ENCODE measurements around the gene NOTCH2. TPM values are rescaled to one million over a fixed set of nuclear protein-coding genes. Genes with fewer than 3 reads are reported as not detected.
A peak's percentile ranks its signal among the peaks of the same experiment; 100 is the strongest.

Gene NOTCH2
- total RNA-seq, 2 donors from 2014 or later = 50.7 to 66.6 TPM

GRCh38 chr1:119896303-119896702 lies 173.2 kb downstream of the NOTCH2 start, which contains the start of gene ADAM30:
ADAM30 (minus strand) TSS chr1:119896515; CDS start chr1:119896336, 179 bp downstream.
- ATAC-seq (no peak), DNase-seq (no peak)
- intact Hi-C loops (cut with DNase I, micrococcal nuclease) = no loop called here

- intact Hi-C loops (cut with DNase I, micrococcal nuclease) = no loop called here
- DNase-seq (no peak), ATAC-seq (no peak)
Measured at GRCh38 chr1:119895102-119895501, 174.4 kb downstream of the NOTCH2 start.

GRCh38 chr1:119893827-119894700 lies 175.4 kb downstream of the NOTCH2 start:
- no peak for DNase-seq
- ATAC-seq = no peak
- intact Hi-C loops (cut with DNase I, micrococcal nuclease) = no loop called here

DNA sequence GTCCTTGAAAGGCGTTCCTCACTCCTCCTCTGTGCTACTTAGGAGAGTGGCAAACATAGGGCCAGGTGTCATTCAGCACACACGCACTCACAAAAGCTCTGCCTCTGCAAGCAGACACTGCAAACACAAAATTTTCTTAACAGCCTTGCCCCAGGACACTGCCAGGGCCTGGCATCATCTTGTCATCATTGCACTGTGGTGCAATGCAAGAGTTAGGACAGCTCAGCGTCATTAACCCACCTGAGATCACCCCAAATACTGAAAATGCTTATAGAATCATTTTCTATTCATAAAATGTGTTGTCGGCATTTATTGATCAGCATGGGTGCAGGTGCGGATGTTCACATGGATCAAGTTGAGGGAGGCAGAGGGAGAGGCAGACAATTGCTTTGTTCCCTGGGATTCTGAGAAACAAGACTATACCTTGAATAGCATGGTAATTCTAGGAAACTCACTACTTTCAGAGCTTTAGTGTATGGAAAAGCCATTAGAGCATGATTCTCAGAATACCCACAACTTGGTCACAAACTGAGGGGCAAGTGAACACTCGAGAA lies 176.1 kb downstream of the NOTCH2 start:
- ATAC-seq = no peak
- intact Hi-C loops (cut with DNase I, micrococcal nuclease) = no loop called here
- no peak for DNase-seq

DNA sequence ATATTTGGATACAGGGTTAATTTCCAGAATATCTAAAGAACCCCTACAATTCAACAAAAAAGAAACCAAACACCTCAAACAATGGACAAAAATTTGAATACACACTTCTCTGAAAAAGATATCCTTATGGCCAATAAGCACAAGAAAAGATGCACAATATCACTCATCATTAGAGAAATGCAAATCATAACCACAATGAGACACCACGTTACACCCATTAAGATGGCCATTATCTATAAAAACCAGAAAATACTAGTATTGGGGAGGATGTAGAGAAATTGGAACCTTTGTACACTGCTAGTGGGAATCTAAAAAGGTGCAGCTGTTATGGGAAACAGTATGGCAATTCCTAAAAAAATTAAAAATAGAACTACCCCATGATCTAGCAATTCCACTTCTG lies 178.1 kb downstream of the NOTCH2 start:
- no peak for DNase-seq
- intact Hi-C loops (cut with DNase I, micrococcal nuclease) = no loop called here
- ATAC-seq = no peak

DNA sequence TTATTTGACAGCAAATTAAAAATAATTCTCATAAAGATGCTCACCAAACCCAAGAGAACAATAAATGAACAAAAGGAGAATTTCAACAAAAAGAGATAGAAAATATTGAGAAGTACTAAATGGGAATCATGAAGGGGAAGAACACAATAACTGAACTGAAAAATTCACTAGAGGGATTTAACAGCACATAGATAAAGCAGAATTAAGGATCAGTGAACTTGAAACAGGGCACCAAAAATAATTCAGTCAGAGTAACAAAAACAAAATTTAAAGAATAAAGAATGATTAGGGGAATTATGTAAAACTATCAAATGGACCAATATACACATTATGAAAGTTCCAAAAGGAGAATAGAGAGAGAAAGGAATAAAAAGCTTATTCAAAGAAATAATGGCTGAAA lies 181.0 kb downstream of the NOTCH2 start:
- DNase-seq (no peak), ATAC-seq (no peak)
- intact Hi-C loops (cut with DNase I, micrococcal nuclease) = no loop called here

DNA sequence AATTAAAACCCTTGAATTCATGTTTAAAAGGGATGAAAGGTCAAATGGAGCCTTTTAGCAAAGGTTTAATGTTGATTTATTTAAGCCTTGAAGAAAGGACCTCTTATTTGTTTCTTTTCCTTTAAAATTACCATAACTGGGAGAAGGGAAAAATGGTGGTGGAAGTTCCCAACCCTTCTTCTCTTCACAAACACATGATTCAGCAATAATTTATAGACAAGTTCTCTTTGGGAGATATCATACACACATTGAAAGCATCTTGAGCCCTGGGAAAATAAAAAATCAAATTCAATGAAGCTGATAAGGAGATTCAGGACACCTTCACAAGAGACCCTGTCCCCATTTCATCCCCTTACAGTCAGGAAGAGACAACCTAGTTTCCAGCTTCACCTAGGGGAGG lies 182.0 kb downstream of the NOTCH2 start:
- intact Hi-C loops (cut with DNase I, micrococcal nuclease) = no loop called here
- ATAC-seq = no peak
- DNase-seq = no peak

DNA sequence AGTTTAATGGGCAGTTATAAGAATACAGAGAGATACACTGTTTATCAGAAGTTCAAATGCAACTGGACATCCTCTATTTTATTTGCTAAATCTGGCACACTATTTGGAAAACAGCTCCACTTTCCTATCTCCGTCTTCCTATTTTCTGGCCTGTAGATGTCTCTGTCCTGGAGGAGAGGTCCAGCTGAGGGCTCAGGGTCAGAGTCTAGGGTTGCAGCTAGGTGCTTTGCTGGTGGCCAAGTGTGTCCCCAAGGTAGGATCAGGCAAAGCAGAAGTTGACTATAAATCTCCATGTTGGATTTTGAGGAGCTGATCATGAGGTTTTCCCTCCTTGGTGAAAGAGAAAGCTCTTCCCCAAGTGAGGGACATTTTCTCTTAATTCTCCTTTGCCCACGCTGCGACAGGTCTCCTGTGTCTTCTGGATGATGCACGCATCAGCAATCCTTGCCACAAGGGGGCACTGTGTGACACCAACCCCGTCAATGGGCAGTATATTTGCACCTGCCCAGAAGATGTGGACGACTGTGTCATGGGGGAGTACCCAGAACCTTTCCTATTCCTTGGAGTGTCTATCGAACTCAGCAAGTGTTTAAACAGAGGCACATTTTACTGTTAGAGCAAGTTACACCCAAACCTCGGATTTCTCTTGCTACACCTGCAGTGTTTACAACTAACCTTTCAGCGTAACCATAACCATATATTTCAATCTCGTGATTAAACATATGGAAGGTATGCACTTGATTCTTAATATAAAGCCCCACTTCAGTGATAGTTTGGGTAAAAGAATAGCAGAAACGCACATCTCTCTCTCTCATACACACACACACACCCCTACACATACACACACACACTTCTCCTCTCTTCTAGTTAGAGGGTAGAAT lies 183.3 kb downstream of the NOTCH2 start:
- intact Hi-C loops (cut with DNase I, micrococcal nuclease) = no loop called here
- peak; percentile 36 to 82 for DNase-seq
- ATAC-seq = peak; percentile 83

DNA sequence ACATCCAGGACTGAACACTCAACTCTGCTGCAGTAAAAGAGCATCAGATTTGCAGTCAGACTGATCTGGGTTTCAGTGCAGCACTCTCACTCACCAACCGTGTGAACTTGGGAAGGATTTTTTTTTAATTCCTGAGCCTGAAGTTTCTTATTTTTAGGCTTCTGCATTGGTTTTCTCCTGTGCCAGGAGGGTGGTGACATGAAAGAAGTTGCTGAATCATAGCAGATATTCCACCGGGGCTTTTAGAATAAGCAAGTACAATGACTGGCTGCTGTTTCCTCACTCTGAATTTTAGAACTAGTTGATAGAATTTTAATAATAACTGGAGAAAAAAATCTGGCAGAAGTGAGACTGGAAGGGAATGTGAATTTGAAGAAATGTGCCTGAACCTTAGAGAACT lies 184.8 kb downstream of the NOTCH2 start:
- intact Hi-C loops (cut with DNase I, micrococcal nuclease) = no loop called here
- DNase-seq (no peak), ATAC-seq (no peak)

GRCh38 chr1:119883826-119884225 lies 185.6 kb downstream of the NOTCH2 start:
- DNase-seq (no peak), ATAC-seq (no peak)
- intact Hi-C loops (cut with DNase I, micrococcal nuclease) = no loop called here

GRCh38 chr1:119882132-119883049 lies 187.1 kb downstream of the NOTCH2 start:
- intact Hi-C loops (cut with DNase I, micrococcal nuclease) = no loop called here
- DNase-seq = no peak
- ATAC-seq = peak; percentile 95

DNA sequence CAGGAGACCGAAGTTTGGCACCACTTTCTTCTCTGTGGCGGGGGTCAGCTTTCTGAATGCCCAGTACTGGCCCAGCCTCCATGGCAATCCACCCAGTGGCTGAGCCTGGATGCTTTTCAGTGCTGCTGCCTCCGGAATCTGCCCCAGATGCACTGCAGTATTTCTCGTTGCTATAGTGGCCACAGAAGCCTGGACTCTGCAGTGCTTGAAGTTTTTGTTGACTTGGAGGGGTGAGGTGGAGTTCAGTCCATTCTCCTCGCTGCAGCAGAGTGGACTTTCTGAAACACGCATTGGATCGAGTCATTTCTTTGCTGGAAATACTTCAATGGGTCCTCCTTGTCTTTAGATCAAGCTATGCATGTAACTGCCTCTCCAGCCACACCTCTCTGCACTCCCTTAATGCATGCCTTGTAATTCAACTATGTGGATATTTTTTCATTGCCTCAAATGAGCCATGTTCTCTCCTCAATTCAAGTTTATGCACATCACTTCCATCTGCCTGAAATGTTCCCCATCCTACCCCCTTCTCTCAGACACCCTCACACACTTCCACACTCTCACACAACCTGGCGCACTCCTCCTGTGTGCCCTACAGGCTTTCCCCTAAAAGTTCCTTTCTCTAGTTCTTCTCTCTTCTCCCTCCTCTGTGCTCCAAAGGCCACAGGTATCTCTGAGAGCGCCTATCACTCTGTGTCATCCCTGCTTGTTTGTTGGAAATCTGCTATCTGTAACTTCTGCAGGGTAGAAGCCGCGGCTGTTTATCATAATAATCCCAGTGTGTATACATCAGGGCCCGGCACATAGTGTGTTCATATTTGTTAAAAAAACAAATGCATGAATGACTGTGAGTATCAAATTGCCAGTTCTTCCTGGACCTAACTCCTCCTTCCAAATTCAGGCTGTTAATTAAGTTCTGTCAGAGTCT lies 189.7 kb downstream of the NOTCH2 start:
- ATAC-seq (no peak), DNase-seq (no peak)
- intact Hi-C loops (cut with DNase I, micrococcal nuclease) = no loop called here

DNA sequence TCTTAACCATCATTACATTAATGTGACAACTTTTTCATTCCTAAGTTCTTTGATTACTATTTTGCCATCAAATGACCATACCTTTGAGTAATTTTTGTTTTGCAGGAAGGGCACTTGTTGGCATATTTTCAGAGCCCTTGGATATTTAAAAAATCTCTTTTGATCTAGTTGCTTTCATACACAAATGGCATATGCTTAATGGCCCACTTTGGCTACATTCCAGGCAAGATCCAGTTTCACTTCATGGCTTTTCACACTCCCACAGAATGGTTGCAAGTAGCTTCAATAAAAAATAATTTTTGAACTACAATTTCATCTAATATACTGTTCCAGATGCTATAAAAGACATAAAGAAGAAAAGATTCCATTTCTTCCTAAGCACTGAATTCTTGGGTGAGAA lies 191.3 kb downstream of the NOTCH2 start:
- DNase-seq (no peak), ATAC-seq (no peak)
- intact Hi-C loops (cut with DNase I, micrococcal nuclease) = no loop called here

- intact Hi-C loops (cut with DNase I, micrococcal nuclease) = no loop called here
- ATAC-seq = no peak
- no peak for DNase-seq
Measured at GRCh38 chr1:119874186-119874585, 195.3 kb downstream of the NOTCH2 start.

DNA sequence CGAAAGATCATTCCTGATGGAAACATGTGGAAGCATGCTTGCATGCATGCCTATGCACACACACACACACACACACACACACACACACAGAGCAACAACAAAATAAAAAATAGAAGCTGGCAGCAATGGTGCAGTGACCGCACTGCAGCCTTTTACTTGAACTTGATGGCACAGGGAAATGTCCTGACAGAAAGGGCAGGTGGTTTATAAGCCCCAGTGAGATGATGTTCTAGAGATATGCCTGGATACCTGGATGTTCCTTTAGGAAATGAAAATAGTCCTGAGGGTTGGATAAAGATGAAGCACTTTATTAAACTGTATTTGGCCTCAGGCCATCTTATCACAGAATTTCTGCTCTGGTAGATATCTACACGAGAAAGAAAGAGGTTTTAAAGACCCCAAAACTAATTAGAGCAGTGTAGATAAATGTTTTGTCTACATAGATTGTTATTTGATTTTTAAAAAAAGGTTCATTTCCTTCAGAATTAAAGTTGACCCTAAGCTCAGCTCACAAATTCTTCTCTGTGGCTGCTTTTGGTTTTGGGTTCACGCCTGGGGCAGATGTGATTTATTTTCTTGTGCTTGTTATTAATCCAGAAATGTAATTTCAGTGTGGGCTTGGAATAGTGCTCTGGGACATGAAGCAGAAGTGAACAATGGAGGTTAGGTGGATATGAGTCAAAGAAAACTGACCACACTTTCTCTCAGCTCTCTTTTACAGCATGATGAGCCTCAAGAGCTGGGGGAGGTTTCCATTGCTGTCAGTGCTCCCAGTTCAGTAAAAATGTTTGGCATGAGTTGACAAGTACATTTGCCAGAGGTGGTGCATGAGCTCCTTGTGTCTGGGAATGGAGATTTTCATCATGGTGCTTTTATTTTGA lies 196.1 kb downstream of the NOTCH2 start:
- DNase-seq (no peak), ATAC-seq (no peak)
- intact Hi-C loops (cut with DNase I, micrococcal nuclease) = no loop called here

GRCh38 chr1:119871881-119872280 lies 197.6 kb downstream of the NOTCH2 start:
- ATAC-seq (no peak), DNase-seq (no peak)
- intact Hi-C loops (cut with DNase I, micrococcal nuclease) = no loop called here
